ENCODE measurements around the gene RAB25. TPM values are rescaled to one million over a fixed set of nuclear protein-coding genes. Genes with fewer than 3 reads are reported as not detected.
"Not testable (repeated sequence)": the region's sequence is repeated elsewhere in the genome, so short reads cannot be mapped to it uniquely, and the experiment has no call there.

The RAB25 gene
- polyA plus RNA-seq, 3 donors = 48.2 to 62.7 (median 54.4) TPM

DNA sequence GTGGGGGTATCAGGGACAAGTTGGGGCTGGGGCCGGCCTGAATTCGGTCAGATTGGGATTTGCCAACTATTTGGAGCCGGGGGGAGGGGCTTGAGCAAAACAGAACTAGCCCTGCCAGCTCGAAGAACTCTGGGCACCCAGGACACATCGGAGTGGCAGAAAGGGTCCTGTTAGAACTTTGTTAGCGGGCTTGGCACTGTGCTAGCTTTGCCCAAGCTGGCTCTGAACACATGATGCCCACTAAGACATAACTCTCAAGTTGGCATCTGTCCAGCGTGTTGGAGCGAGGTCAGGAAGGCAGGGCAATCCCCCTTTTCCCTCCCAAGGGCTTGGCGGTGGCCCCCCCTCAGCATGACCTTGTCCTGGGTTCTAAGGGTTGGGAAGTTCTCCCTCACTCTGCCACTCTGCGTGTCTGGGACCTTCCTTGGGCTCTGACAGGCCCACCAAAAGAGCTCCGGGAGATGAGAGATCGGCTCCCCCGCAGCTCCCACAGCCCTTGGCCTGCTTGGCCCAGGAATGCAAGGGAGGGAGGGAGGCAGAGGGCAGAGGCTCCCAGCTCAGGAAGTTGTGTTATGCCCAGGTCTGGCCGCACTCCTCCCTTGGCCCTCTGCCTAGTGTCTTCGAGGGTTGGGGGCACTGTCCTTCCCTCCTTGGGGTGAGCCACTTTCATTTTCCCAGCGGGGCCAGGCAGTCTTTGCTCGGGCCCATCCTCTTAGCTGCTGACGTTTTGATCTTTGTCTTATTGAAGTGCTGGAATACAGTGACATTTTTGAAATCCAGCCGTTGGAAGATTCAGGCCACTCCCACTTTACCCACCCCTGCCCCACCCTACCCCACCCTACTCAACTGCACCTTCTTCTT, 54.8 kb downstream of the RAB25 start:
- no peak for DNase-seq (ENCODE audit: low read depth in 3 of 3, low spot score in 2 of 3)

DNA sequence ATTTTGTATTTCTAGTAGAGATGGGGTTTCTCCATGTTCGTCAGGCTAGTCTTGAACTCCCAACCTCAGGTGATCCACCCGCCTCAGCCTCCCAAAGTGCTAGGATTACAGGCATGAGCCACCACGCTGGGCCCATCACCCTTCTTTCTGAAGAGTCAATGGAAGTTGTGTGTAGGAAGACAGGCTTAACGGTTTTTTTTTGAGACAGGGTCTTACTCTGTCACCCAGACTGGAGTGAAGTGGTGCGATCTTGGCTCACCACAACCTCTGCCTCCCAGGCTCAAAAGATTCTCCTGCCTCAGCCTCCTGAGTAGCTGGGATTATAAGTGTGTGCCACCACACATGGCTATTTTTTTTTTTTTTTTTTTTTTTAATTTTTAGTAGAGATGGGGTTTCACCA, 55.8 kb downstream of the RAB25 start:
- not testable (repeated sequence) for DNase-seq (ENCODE audit: low read depth in 3 of 3, low spot score in 2 of 3)

DNA sequence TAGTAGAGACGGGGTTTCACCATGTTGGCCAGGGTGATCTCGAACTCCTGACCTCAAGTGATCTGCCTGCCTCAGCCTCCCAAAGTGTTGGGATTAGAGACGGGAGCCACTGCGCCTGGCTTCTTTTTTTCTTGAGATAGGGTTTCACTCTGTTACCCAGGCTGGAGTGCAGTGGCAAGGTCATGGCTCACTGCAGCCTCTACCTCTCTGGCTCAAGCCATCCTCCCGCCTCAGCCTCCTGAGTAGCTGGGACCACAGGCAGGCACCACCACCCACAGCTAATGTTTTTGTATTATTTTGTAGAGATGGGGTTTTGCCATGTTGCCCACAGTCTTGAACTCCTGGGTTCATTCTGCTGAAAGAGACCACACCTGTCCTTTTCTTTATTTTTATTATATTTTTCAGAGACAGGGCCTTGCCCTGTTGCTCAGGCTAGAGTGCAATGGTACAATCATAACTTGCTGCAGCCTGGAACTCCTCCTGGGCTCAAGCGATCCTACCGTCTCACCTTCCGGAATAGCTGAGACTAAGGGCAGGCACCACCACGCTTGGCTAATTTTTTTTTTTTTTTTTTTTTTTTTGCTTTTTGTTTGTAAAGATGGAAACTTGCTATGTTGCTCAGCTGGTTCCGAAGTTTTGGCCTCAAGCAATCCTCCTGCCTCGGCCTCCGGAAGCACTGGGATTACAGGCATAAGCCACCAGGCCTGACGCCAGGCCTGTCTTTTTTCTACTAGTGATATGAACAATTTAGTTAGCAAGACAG, 56.6 kb downstream of the RAB25 start:
- no peak for DNase-seq (ENCODE audit: low read depth in 3 of 3, low spot score in 2 of 3)

DNA sequence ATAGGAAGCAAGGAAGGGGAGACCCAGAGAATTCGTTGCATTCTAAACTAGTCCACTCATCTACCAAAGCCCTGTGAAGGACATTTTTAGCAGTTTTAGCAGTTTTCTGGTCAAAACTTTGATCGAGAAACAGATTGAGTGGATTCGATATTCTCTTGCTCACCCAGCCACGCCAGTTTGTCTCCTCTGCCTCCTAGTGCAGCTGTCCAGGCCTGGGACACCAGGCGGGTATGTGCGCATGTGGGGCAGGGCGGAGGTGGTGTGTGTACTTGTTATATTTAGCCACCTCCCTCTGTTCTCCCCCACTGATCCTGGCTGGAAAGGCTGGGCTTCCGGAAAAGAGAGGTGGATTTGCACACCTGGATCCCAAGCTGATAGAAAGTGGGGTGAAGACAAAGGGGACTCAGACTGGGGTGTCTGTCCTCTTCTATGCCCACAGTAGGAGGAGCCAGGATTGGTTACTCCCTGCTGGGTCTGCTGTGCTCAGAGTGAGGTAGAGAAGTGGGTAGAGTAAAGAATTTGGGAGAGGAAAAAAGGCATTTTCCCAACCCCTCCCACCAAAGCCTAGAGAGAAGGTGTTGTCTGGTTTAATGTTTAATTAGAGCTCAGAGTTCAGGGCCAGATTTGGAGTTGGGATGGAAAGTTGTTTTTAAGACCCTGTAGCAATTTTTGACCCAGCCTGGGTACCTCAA, 57.4 kb downstream of the RAB25 start:
- DNase-seq (ENCODE audit: low read depth in 3 of 3, low spot score in 2 of 3) = no peak

DNA sequence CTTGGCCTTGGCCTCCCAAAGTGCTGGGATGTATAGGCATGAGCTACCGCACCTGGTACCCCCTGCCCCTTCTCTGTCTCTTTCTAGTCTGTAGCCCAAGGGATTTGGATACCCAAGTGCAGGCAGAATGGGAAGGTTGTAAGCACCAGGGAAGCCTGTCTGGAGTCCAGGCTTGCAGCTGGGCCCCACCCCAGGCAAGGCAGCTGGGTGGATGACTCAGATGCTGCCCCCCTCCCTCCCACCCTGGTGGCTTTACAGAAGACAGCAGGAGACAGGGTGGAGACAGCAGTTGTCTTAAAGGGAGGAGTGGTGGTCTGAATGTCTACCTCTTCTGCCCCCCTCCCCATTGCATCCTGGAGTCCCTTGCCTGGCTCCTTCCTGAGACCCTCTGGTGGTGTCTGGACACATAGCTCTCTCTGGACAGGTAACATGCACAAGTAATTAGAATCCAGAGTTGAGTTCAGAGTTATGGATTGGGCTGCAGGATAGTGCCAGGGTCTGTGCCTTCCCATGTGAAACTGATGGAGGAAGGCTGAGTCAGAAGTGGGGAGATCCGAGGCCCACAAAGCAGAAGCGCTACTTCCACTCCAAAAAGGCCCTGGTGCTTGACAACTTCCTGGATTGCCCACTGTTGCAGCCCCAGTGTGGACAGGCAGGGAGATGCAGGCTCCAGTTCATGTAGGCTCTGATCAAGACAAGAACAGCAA, 58.7 kb downstream of the RAB25 start:
- no peak for DNase-seq (ENCODE audit: low read depth in 3 of 3, low spot score in 2 of 3)

Other genes with a start within 250 kb of the RAB25 start
- gene GON4L, start 203.9 kb upstream of the RAB25 start, polyA plus RNA-seq (ENCODE audit: insufficient read length in 3 of 3) = 10 to 100 TPM; 37.9 to 47.9 (median 40.0) TPM
- gene SYT11, start 201.6 kb upstream of the RAB25 start, polyA plus RNA-seq (ENCODE audit: insufficient read length in 3 of 3) = 10 to 100 TPM; 18.5 to 20.9 (median 20.7) TPM
- 10 to 100 TPM; 50.4 to 54.9 (median 52.9) TPM for gene RIT1, start 149.8 kb upstream of the RAB25 start, polyA plus RNA-seq (ENCODE audit: insufficient read length in 3 of 3)
- gene KHDC4, start 126.7 kb upstream of the RAB25 start, polyA plus RNA-seq (ENCODE audit: insufficient read length in 3 of 3) = 10 to 100 TPM; 46.1 to 48.2 (median 48.1) TPM
- under 1 TPM in 1 of 3 donors, not detected in 2; 0.14 TPM for gene RXFP4, start 119.5 kb upstream of the RAB25 start, polyA plus RNA-seq (ENCODE audit: insufficient read length in 3 of 3)
- gene ARHGEF2, start 82.6 kb upstream of the RAB25 start, polyA plus RNA-seq (ENCODE audit: insufficient read length in 3 of 3) = 10 to 100 TPM; 73.8 to 82.2 (median 79.5) TPM
- gene SSR2, start 40.2 kb upstream of the RAB25 start, polyA plus RNA-seq (ENCODE audit: insufficient read length in 3 of 3) = 100 to 1,000 TPM; 425 to 439 (median 435) TPM
- gene UBQLN4, start 7.4 kb upstream of the RAB25 start, polyA plus RNA-seq (ENCODE audit: insufficient read length in 3 of 3) = 10 to 100 TPM; 47.6 to 53.0 (median 49.8) TPM
- 10 to 100 TPM; 52.4 to 58.7 (median 55.7) TPM for gene LAMTOR2, start 6.4 kb upstream of the RAB25 start, polyA plus RNA-seq (ENCODE audit: insufficient read length in 3 of 3)
- gene MEX3A, start 21.3 kb downstream of the RAB25 start, polyA plus RNA-seq (ENCODE audit: insufficient read length in 3 of 3) = 10 to 100 TPM; 42.6 to 44.5 (median 44.2) TPM
- gene LMNA, start 53.6 kb downstream of the RAB25 start, polyA plus RNA-seq (ENCODE audit: insufficient read length in 3 of 3) = 10 to 100 TPM; 71.7 to 83.8 (median 82.5) TPM
- gene SEMA4A, start 92.4 kb downstream of the RAB25 start, polyA plus RNA-seq (ENCODE audit: insufficient read length in 3 of 3) = 10 to 100 TPM; 14.8 to 19.9 (median 18.3) TPM
- gene SLC25A44, start 132.9 kb downstream of the RAB25 start, polyA plus RNA-seq (ENCODE audit: insufficient read length in 3 of 3) = 10 to 100 TPM; 28.8 to 31.0 (median 30.0) TPM
- 10 to 100 TPM; 77.2 to 85.1 (median 81.0) TPM for gene PMF1, start 151.8 kb downstream of the RAB25 start, polyA plus RNA-seq (ENCODE audit: insufficient read length in 3 of 3)
- gene BGLAP, start 181.0 kb downstream of the RAB25 start, polyA plus RNA-seq (ENCODE audit: insufficient read length in 3 of 3) = 1 to 10 TPM; 1.1 to 1.5 (median 1.3) TPM
- gene PAQR6, start 186.9 kb downstream of the RAB25 start, polyA plus RNA-seq (ENCODE audit: insufficient read length in 3 of 3) = 1 to 10 TPM; 3.0 to 4.4 (median 3.0) TPM
- gene SMG5, start 221.7 kb downstream of the RAB25 start, polyA plus RNA-seq (ENCODE audit: insufficient read length in 3 of 3) = 10 to 100 TPM; 55.0 to 58.3 (median 57.6) TPM
- 1 to 10 TPM; 4.1 to 4.8 (median 4.8) TPM for gene TMEM79, start 223.2 kb downstream of the RAB25 start, polyA plus RNA-seq (ENCODE audit: insufficient read length in 3 of 3)
- gene GLMP, start 234.5 kb downstream of the RAB25 start, polyA plus RNA-seq (ENCODE audit: insufficient read length in 3 of 3) = 10 to 100 TPM; 48.9 to 55.1 (median 54.5) TPM
- not detected for gene VHLL, start 238.1 kb downstream of the RAB25 start, polyA plus RNA-seq (ENCODE audit: insufficient read length in 3 of 3)